A673 (cell line): ENCODE results near the gene TXNDC17. TPM values are rescaled to one million over a fixed set of nuclear protein-coding genes. Genes with fewer than 3 reads are reported as not detected.

Source experiments
- BruUV-seq: library from RNA; stranded (reverse); fragments of 400-500 nt; replicated peaks from 2 replicates; lab custom pipeline; 2021; lab: Mats Ljungman, UMichigan
- CTCF ChIA-PET: fragments of 300-600 bp; sonication (Branson Sonifier 250); formaldehyde crosslinking; loops from one replicate; lab custom pipeline; 2022; ENCODE audit warnings: antibody characterized with exemption; lab: Charles Lee
- POLR2A ChIA-PET: fragments of 300-600 bp; sonication (Branson Sonifier 250); formaldehyde crosslinking; loops from one replicate; lab custom pipeline; 2022; ENCODE audit warnings: antibody characterized with exemption; ENCODE audit not compliant: low non-redundant PET; lab: Charles Lee
- DNase-seq: peaks from one replicate; pipeline ENCODE4 v3.0.0-alpha.2; 2015; ENCODE audit warnings: low spot score
- H3K27ac ChIP-seq: fragments of 200-600 bp; sonication (generic); 2 replicates; pipeline ENCODE4 v1.5.1; 2016; ENCODE audit warnings: mixed run types, low read depth, mild to moderate bottlenecking, mixed read lengths, antibody characterized with exemption, low read length; ENCODE audit not compliant: poor library complexity, severe bottlenecking
- H3K27me3 ChIP-seq: fragments of 200-600 bp; sonication (generic); replicated peaks from 2 replicates; pipeline ENCODE4 v1.6.1; 2017; ENCODE audit warnings: mixed run types, low read depth, mild to moderate bottlenecking, mixed read lengths, antibody characterized with exemption, low read length; ENCODE audit not compliant: insufficient read depth, poor library complexity
- H3K36me3 ChIP-seq: fragments of 200-600 bp; sonication (generic); 2 replicates; pipeline ENCODE4 v1.6.1; 2016; ENCODE audit warnings: mixed run types, mild to moderate bottlenecking, mixed read lengths, antibody characterized with exemption, low read length; ENCODE audit not compliant: insufficient read depth, poor library complexity, severe bottlenecking
- H3K4me1 ChIP-seq: fragments of 200-600 bp; sonication (generic); 2 replicates; pipeline ENCODE4 v1.6.1; 2017; ENCODE audit warnings: mixed run types, mild to moderate bottlenecking, mixed read lengths, antibody characterized with exemption, low read length; ENCODE audit not compliant: insufficient read depth, poor library complexity, severe bottlenecking
- H3K4me3 ChIP-seq: fragments of 200-600 bp; sonication (generic); 2 replicates; pipeline ENCODE4 v1.5.1; 2016; ENCODE audit warnings: low read depth, mixed run types, mild to moderate bottlenecking, mixed read lengths, low read length; ENCODE audit not compliant: poor library complexity, severe bottlenecking
- H3K9me3 ChIP-seq: fragments of 200-600 bp; sonication (generic); 2 replicates; pipeline ENCODE4 v1.6.1; 2016; ENCODE audit warnings: mixed run types, low read depth, mild to moderate bottlenecking, mixed read lengths, antibody characterized with exemption, low read length; ENCODE audit not compliant: poor library complexity, severe bottlenecking
- CTCF ChIP-seq: fragments of 300-800, 200-600 bp; sonication (generic); conservative IDR thresholded peaks from 2 replicates; pipeline ENCODE4 v1.5.1; 2017; ENCODE audit warnings: low read depth, mild to moderate bottlenecking, antibody characterized with exemption, low read length, moderate library complexity, mixed read lengths
- EZH2 ChIP-seq: fragments of 200-600 bp; sonication (generic); IDR thresholded peaks from 2 replicates; pipeline ENCODE4 v1.6.1; 2017; ENCODE audit warnings: borderline replicate concordance, low read depth, mild to moderate bottlenecking, mixed read lengths, antibody characterized with exemption, low read length; ENCODE audit not compliant: poor library complexity, severe bottlenecking
- intact Hi-C: fragments of 100-400 bp; cut with micrococcal nuclease; formaldehyde crosslinking; loops from one replicate; pipeline ENCODE4 v1.10.0; 2022; ENCODE audit not compliant: unreplicated experiment
- total RNA-seq: library from RNA; stranded (reverse); gene quantifications from 2 replicates; pipeline ENCODE4 v1.2.3, GENCODE V29; 2021

TXNDC17 gene
- total RNA-seq, 1 experiment from 2014 or later: 147 TPM

GRCh38 chr17:6684881-6685767 lies 44.3 kb downstream of the TXNDC17 start:
- intact Hi-C loops: no loop called here
- ChIA-PET POLR2A (no interaction called here), CTCF (no interaction called here)
- Histone ChIP-seq H3K4me3 (no peak overlapping the region), H3K4me1 (no peaks in the 10 kb centered on the region), H3K36me3 (no peaks in the 10 kb centered on the region), H3K9me3 (no peaks in the 10 kb centered on the region), H3K27me3 (peaks cover 12% of the 10 kb centered on the region), H3K27ac (no peak overlapping the region)
- TF ChIP-seq CTCF (no peak), EZH2 (no peak)
- no TSS peak for BruUV-seq
- DNase-seq: no peak

- no TSS peak for BruUV-seq
These were observed 45.2 kb downstream of the TXNDC17 start for GRCh38 chr17:6686026-6686425.

GRCh38 chr17:6688944-6689343 lies 48.1 kb downstream of the TXNDC17 start:
- no peak overlapping the region for H3K4me3 ChIP-seq
- no peak for DNase-seq
- H3K27me3 ChIP-seq: peaks cover 16% of the 10 kb centered on the region
- H3K36me3 ChIP-seq: no peaks in the 10 kb centered on the region
- POLR2A ChIA-PET: no interaction called here
- intact Hi-C loops: no loop called here
- H3K9me3 ChIP-seq: no peaks in the 10 kb centered on the region
- no TSS peak for BruUV-seq
- no peaks in the 10 kb centered on the region for H3K4me1 ChIP-seq
- CTCF ChIA-PET: no interaction called here
- no peak for TF ChIP-seq CTCF
- no peak overlapping the region for H3K27ac ChIP-seq

More at GRCh38 chr17:6686026-6686425, 45.2 kb downstream of the TXNDC17 start:
- ChIA-PET POLR2A (no interaction called here), CTCF (no interaction called here)
- Histone ChIP-seq H3K4me3 (no peak overlapping the region), H3K36me3 (no peaks in the 10 kb centered on the region), H3K9me3 (no peaks in the 10 kb centered on the region), H3K4me1 (no peaks in the 10 kb centered on the region), H3K27me3 (peaks cover 9% of the 10 kb centered on the region), H3K27ac (no peak overlapping the region)
- intact Hi-C loops: no loop called here
- TF ChIP-seq CTCF (no peak), EZH2 (no peak)
- no peak for DNase-seq
